ENCODE results near the gene TRIP11. TPM values are rescaled to one million over a fixed set of nuclear protein-coding genes. Genes with fewer than 3 reads are reported as not detected.
"Not testable (repeated sequence)": the region's sequence is repeated elsewhere in the genome, so short reads cannot be mapped to it uniquely, and the experiment has no call there.

The TRIP11 gene
- total RNA-seq (10 to 100 TPM; 44.2 to 45.1 TPM), total RNA-seq (95.5 to 118 reads per million in 2 donors)

- H3K27me3 Mint-ChIP-seq = no peaks in the 10 kb centered on the region
- no peak within 1 kb of the TSS for H3K27ac Mint-ChIP-seq
- DNase-seq (peak; percentile 81 to 97 (median 83)), ATAC-seq (peak; percentile 95)
- peaks cover 2% of the 10 kb centered on the region for H3K36me3 Mint-ChIP-seq (ENCODE audit: low read depth)
- peaks cover 40% of the 10 kb centered on the region for H3K4me1 Mint-ChIP-seq
- H3K4me3 Mint-ChIP-seq = peak within 1 kb of the TSS; percentile 96
- no peaks in the 10 kb centered on the region for H3K9me3 ChIP-seq (ENCODE audit: control insufficient read depth, low read length, poor library complexity, severe bottlenecking)
Observed at GRCh38 chr14:92039719-92040430, at the start of gene TRIP11. TSS of gene TRIP11 (minus strand) at chr14:92040059. CDS start at chr14:92039685, 374 bp downstream.

GRCh38 chr14:92088494-92088893, 48.6 kb upstream of the TRIP11 start:
- H3K4me1 Mint-ChIP-seq = peaks cover 4% of the 10 kb centered on the region
- H3K9me3 ChIP-seq (ENCODE audit: control insufficient read depth, low read length, poor library complexity, severe bottlenecking) = no peaks in the 10 kb centered on the region
- no peaks in the 10 kb centered on the region for H3K27me3 Mint-ChIP-seq
- peak overlapping the region; percentile 37 for H3K27ac Mint-ChIP-seq
- H3K4me3 Mint-ChIP-seq = no peak overlapping the region
- ATAC-seq (no peak), DNase-seq (no peak)
- peaks cover 16% of the 10 kb centered on the region for H3K36me3 Mint-ChIP-seq (ENCODE audit: low read depth)

- peaks cover 5% of the 10 kb centered on the region for H3K36me3 Mint-ChIP-seq (ENCODE audit: low read depth)
- no peaks in the 10 kb centered on the region for H3K27me3 Mint-ChIP-seq
- ATAC-seq (no peak), DNase-seq (no peak)
- no peak overlapping the region for H3K4me3 Mint-ChIP-seq
- no peaks in the 10 kb centered on the region for H3K9me3 ChIP-seq (ENCODE audit: control insufficient read depth, low read length, poor library complexity, severe bottlenecking)
- no peak overlapping the region for H3K27ac Mint-ChIP-seq
- H3K4me1 Mint-ChIP-seq = no peaks in the 10 kb centered on the region
Observed at GRCh38 chr14:92074555-92074954, 34.7 kb upstream of the TRIP11 start.

- H3K9me3 ChIP-seq (ENCODE audit: control insufficient read depth, low read length, poor library complexity, severe bottlenecking) = no peaks in the 10 kb centered on the region
- Mint-ChIP-seq H3K27me3 (no peaks in the 10 kb centered on the region), H3K4me3 (no peak overlapping the region), H3K4me1 (no peaks in the 10 kb centered on the region), H3K36me3 (ENCODE audit: low read depth) (no peaks in the 10 kb centered on the region), H3K27ac (no peak overlapping the region)
- ATAC-seq (no peak), DNase-seq (no peak)
Observed at GRCh38 chr14:92058006-92058917, 18.4 kb upstream of the TRIP11 start.

GRCh38 chr14:92049781-92050180, 9.9 kb upstream of the TRIP11 start:
- peaks cover 2% of the 10 kb centered on the region for H3K36me3 Mint-ChIP-seq (ENCODE audit: low read depth)

GRCh38 chr14:92049221-92049620, 9.4 kb upstream of the TRIP11 start:
- not testable (repeated sequence) for H3K36me3 Mint-ChIP-seq (ENCODE audit: low read depth); H3K4me1 Mint-ChIP-seq; DNase-seq; ATAC-seq; H3K27ac Mint-ChIP-seq; H3K27me3 Mint-ChIP-seq; H3K9me3 ChIP-seq (ENCODE audit: control insufficient read depth, low read length, poor library complexity, severe bottlenecking); H3K4me3 Mint-ChIP-seq

More at GRCh38 chr14:92049781-92050180, 9.9 kb upstream of the TRIP11 start:
- no peak for DNase-seq
- Mint-ChIP-seq H3K4me3 (no peak overlapping the region), H3K27me3 (no peaks in the 10 kb centered on the region), H3K27ac (no peak overlapping the region), H3K4me1 (no peaks in the 10 kb centered on the region)
- no peak for ATAC-seq
- no peaks in the 10 kb centered on the region for H3K9me3 ChIP-seq (ENCODE audit: control insufficient read depth, low read length, poor library complexity, severe bottlenecking)

- DNase-seq; H3K4me3 Mint-ChIP-seq; H3K4me1 Mint-ChIP-seq; H3K27ac Mint-ChIP-seq; H3K27me3 Mint-ChIP-seq; ATAC-seq; H3K36me3 Mint-ChIP-seq (ENCODE audit: low read depth); H3K9me3 ChIP-seq (ENCODE audit: control insufficient read depth, low read length, poor library complexity, severe bottlenecking): not testable (repeated sequence)
Observed at GRCh38 chr14:92045904-92046303, 6.0 kb upstream of the TRIP11 start.

- H3K9me3 ChIP-seq (ENCODE audit: control insufficient read depth, low read length, poor library complexity, severe bottlenecking); H3K27me3 Mint-ChIP-seq; ATAC-seq; H3K27ac Mint-ChIP-seq; H3K4me3 Mint-ChIP-seq; DNase-seq; H3K36me3 Mint-ChIP-seq (ENCODE audit: low read depth): not testable (repeated sequence)
- peaks cover 32% of the 10 kb centered on the region for H3K4me1 Mint-ChIP-seq
Observed at GRCh38 chr14:92041766-92042165, 1.9 kb upstream of the TRIP11 start.

- Mint-ChIP-seq H3K36me3 (ENCODE audit: low read depth) (peaks cover 2% of the 10 kb centered on the region), H3K27me3 (no peaks in the 10 kb centered on the region), H3K4me3 (no peak overlapping the region), H3K4me1 (peaks cover 36% of the 10 kb centered on the region), H3K27ac (no peak overlapping the region)
- no peak for ATAC-seq
- DNase-seq = no peak
- H3K9me3 ChIP-seq (ENCODE audit: control insufficient read depth, low read length, poor library complexity, severe bottlenecking) = no peaks in the 10 kb centered on the region
Observed at GRCh38 chr14:92041203-92041602, 1.3 kb upstream of the TRIP11 start.

- peak; percentile 7 for ATAC-seq
- no peak for DNase-seq
- peak overlapping the region; percentile 96 for H3K4me3 Mint-ChIP-seq
- H3K9me3 ChIP-seq (ENCODE audit: control insufficient read depth, low read length, poor library complexity, severe bottlenecking) = no peaks in the 10 kb centered on the region
- H3K4me1 Mint-ChIP-seq = peaks cover 40% of the 10 kb centered on the region
- no peaks in the 10 kb centered on the region for H3K27me3 Mint-ChIP-seq
- H3K27ac Mint-ChIP-seq = no peak overlapping the region
- H3K36me3 Mint-ChIP-seq (ENCODE audit: low read depth) = peaks cover 2% of the 10 kb centered on the region
Observed at GRCh38 chr14:92040431-92041051, 682 bp upstream of the TRIP11 start.

- DNase-seq = no peak
- Mint-ChIP-seq H3K4me3 (peak overlapping the region; percentile 96), H3K27me3 (no peaks in the 10 kb centered on the region), H3K4me1 (peaks cover 40% of the 10 kb centered on the region), H3K36me3 (ENCODE audit: low read depth) (peaks cover 2% of the 10 kb centered on the region), H3K27ac (no peak overlapping the region)
- H3K9me3 ChIP-seq (ENCODE audit: control insufficient read depth, low read length, poor library complexity, severe bottlenecking) = no peaks in the 10 kb centered on the region
- ATAC-seq = no peak
Observed at GRCh38 chr14:92039063-92039718, 668 bp downstream of the TRIP11 start.

GRCh38 chr14:92037989-92038388, 1.9 kb downstream of the TRIP11 start:
- Mint-ChIP-seq H3K4me3 (peak overlapping the region; percentile 96), H3K36me3 (ENCODE audit: low read depth) (peaks cover 2% of the 10 kb centered on the region), H3K4me1 (peaks cover 46% of the 10 kb centered on the region), H3K27me3 (no peaks in the 10 kb centered on the region), H3K27ac (no peak overlapping the region)
- ATAC-seq (no peak), DNase-seq (no peak)
- no peaks in the 10 kb centered on the region for H3K9me3 ChIP-seq (ENCODE audit: control insufficient read depth, low read length, poor library complexity, severe bottlenecking)

GRCh38 chr14:92035890-92036289, 4.0 kb downstream of the TRIP11 start:
- no peak overlapping the region for H3K27ac Mint-ChIP-seq

More at GRCh38 chr14:92035890-92036289, 4.0 kb downstream of the TRIP11 start:
- ATAC-seq (no peak), DNase-seq (no peak)
- Mint-ChIP-seq H3K36me3 (ENCODE audit: low read depth) (peaks cover 2% of the 10 kb centered on the region), H3K27me3 (no peaks in the 10 kb centered on the region), H3K4me1 (peaks cover 46% of the 10 kb centered on the region), H3K4me3 (no peak overlapping the region)
- no peaks in the 10 kb centered on the region for H3K9me3 ChIP-seq (ENCODE audit: control insufficient read depth, low read length, poor library complexity, severe bottlenecking)
